GM19395 (cell line): ENCODE measurements around the gene MRGPRE.

ENCODE experiments used
- ATAC-seq: cut with Tn5 transposase; IDR thresholded peaks from one replicate; pipeline ENCODE4 v1.9.1; 2021; ENCODE audit warnings: mild to moderate bottlenecking, moderate library complexity; ENCODE audit not compliant: unreplicated experiment

MRGPRE gene

DNA sequence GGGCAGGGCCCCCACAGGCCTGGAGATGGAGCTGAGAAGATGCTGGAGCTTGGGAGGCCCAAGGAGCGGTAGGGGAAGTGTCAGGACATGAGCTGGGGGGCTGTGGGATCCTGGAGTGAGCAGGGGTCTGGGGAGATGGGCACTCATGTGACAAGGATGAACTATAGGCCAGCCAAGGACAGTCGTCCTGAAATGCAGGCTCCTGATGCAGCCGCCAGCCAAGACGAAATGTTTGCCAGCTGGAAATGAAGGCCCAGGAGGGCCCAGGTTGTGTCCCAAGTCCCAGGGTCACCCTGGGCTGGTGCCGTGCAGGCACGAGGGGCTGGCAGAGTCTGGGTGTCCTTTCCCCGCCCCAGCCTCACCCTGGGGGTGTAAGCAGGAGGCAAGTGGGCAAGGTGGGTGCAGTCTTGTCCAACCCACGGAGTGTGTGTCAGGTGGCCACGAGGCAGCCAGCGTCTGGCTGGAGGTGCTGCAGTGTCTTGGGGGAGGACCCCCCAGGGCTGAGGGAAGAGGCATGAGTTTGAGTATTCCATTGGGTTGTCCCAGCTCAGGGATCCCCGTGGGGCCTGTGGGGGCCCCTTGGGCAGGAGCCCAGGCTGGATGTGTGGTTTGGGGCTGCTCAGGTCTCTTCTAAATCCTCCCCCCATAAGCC, 35.0 kb downstream of the MRGPRE start:
- ATAC-seq = no peak

DNA sequence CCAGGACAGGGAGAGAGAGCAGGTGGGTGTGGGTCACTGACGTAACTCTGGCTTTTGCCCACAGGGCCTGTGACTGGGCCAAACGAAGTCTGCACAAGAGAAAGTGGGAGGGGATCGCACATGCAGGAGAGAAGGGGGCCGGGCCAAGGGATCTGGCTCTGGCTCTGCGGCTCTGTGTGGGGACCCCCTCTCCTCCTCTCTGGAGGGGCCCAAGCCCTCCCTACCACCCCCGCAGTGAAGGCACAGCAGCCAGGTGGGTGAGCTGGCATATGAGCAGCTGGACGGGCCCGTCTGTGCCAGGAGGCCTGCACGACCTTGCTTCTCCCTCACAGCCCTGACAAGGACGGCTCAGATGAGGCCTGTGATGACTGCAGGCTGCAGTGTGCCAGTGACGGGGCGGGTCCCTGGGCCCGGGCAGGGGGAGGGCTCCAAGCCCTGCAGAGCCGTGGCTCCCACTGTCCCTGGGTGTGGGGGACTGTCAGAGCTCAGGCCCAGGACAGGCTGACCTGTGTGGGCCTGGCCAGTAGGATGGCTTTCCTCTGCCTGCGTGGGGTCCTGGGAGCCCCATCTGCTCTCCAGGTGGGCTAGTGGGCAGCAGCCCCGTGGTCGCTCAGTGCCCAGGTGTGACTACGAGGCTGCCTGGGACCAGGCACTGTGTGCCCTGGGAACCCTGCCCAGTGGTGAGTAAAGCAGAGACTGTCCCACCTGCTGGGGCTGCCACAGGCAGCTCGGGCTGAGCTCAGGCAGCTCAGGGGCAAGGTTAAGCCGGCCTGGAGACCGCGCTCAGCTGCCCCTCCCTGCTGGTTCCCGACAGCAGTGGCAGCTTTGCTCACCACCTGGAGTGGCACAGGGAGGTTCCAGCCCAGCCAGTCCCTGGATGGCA, 35.8 kb downstream of the MRGPRE start:
- no peak for ATAC-seq

DNA sequence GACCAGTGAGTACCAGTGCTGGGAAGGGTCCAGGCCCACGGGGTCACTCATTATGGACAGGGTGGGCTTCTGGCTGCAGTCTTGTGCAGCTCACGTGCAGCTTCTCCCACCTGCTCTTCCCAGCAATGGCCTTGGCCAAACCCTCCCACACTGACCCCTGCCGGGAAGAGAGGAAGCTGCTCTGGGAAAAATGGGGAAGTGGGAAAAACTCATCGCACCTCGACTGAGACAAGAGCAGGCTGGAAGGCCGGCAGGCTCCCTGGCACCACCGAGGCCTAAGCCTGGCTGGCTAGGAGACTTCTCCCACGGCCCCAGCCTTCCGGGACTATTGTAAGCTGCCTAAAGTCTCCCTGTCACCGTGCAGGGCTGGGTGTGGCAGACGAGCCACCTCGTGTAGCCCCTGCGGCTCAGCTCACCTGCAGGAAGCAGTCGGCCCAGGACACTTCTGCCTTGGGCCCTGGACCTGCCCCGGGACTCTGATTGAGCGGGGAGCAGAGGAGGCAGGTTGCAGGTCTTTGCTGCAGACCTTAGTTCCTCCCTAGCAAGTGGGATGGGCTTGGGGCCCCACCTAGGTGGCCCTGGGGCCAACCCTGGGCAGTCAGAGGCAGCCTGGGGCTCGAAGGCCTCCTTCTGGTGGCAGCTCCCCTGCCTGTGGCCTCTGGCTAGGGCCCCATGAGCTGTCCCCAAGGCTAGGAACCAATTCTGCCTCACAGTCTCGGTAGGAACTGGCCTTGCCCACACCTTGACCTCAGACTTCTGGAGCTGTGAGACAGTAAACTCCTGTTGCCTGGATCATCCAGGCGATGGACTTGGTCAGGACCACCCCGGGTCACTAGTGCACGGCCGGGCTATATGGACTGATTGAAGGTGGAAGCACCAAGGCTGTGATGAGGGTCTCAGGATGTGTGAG, 36.7 kb downstream of the MRGPRE start:
- ATAC-seq = no peak

DNA sequence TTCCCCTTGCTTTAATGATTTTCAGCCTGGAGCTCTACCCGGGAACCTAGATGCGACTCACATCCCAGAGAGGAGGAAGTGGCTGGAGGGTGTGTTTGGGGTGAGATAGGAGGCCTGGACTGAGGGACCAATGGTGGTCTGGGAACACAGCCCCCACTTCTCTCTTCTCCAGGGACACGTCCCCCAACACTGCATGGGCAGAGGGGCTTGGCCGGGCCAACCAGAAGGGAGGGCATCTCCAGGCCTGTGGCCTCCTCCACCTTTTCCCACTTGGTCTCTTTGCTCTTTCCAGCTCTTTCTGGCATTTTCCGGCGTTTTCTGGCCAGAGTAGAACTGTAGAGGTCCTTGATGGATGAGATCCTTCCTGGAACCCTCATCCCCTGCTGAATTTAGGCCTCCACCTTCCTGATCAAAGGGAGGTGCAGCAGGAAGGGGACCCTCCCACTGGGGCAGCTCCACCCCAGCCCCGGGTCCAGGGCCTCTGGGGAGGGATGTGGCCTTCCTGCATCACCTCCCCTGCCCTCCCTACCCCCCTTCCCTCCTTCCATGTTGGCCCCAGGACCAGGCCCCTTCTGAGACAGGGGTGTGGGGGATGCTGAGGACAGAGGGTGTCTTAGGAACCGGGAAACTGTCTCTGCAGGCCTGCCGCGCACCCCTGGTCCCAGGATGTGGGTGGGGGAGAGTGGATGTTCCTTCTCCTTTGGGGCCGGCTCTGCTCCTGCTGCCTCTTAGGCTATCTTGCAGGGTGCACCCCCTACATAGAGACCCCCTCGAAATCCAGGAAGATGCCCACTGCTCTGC, 38.0 kb downstream of the MRGPRE start:
- no peak for ATAC-seq

DNA sequence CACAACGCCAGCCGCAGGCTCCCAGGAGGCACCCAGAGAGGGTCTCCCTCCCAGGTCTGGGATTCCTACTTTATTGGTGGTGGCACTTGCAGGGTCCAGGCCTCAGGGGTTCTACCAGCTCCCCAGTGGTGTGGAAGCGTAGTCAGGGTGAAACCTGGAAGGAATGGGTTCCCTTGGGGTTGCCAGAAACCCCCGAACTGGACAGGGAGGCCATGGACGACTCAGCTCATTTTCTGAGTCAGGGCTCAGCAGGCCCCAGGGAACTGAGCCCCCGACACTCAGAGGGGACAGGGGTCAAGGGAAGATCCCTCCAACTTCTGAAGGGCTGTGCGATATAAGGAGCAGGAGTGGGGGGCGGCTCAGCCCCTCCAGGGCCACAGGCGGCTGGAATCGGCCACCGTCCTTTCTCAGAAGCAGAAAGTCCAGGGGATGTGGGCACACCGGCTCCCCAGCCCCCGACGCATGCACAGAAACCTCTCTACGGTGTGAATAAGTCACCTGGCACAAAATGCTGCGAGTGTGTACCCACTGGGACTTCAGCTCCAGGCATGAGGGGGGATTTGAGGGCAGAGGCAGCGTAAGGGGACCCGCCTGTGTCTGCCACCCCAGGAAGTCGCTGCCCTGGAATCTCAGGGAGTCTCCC, 38.7 kb downstream of the MRGPRE start:
- ATAC-seq = no peak

DNA sequence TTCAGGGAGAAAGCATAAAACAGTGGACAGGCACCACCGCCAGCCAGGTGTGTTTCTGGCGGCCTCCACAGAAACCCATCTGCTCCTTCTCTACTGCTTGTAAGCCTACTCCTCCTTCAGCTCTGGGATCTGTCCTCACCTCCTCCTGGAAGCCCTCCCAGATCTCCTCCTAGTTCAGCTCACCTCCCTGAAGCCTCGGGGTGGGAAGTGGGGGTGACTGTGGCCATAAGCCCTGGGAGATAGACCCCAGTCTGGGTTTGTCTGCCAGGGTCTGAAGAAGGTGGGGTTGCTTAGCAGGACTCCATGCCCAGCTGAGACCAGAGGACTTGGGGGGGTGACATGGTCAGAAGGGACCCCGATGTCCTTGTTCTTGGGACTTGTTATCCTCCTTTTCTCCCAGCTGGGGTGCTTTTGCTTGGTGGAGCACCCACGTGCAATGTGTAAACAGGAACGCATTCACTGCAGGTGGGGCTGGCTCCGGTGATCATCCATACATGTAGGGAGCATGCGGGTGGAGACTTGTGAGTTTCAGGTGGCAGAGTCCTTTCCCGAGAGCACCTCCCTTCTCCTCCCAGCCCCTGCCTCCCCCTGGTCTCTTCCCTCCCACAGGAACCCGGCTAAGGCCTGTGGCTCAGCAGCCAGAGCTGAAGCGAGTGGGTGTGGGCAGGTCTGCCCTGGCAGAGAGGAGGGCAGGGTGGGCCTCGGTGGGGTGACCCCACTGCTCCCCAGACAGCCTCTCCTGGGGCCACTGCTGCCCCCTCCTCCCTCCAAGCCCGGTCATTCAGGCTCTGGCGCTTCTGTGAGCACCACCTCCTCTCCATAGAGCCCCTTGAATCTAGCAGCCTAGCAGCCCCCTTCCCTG, 39.5 kb downstream of the MRGPRE start:
- ATAC-seq = no peak

DNA sequence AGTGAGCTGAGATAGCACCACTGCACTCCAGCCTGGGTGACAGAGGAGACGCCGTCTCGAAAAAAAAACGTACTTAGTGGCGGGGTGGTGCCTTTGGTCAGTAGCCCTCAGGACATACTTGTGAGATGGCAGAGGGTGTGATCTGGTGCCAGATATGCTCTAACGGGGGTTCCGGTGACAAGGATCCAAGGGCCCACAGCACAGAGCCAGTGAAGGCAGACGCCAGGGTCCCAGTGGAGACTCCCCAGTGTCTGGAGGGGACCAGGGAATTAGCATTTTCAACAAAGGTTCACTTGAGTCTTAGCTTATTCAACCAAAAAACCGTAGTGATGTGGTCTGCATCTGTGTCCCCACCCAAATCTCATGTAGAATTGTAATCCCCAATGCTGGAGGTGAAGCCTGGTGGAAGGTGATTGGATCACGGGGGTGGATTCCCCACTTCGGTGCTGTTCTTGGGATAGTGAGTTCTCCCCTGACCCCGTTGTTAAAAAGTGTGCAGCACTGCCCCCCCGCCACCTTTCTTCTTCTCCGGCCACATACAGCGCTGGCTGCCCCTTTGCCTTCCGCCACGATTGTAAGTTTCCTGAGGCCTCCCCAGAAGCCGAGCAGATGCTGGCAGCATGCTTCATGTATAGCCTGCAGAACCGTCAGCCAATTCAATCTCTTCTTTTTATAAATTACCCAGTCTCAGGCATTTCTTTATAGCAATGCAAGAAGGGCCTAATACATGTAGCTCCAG, 40.5 kb downstream of the MRGPRE start:
- no peak for ATAC-seq

DNA sequence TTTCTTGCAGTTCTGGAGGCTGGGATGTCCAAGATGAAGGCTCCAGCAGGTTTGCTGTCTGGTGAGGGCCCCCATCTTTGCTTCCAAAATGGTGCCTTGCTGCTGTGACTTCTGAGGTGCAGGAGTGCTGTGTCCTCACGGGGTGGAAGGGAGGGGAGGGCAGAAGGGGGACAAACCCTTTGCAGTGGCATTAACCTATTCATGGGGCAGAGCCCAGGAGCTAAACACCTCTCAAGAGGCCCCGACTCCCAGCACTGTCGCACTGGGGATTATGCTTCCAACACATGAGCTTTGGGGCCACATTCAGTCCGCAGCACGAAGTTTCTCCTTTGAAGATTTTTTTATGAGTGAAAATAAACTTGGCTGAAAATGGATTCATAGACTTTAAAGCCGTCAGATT, 41.6 kb downstream of the MRGPRE start:
- ATAC-seq = no peak

DNA sequence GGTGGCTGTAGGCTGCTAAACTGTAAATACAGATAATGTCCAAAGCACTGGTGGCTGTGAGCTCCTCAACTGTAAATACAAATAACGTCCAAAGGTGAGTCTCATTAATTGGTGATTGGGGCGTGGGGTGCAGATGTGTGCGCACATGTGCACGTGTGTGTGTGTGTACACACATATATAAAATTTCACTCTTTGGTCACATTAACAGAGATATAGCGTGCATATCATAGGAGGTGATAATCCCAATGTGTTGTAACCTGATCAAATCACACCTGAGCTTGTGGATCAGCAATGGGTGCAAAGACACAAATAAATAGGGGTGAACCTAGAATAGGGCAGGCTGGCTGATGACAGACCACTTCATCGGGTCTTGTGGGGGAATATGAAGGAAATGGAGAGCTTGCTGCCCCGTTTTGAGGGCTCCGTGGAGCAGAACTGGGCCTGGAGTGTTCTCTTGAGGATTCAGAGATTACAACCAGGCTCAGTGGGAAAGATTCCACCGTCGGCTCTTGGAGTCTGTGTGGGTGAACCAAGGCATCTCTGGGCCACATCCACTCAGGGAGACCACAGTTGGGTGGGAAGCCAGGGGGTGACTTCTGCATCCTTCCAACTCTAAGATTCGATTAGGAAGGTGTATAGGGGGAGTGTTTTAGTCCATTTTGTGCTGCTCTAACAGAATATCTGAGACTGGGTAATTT, 42.2 kb downstream of the MRGPRE start:
- no peak for ATAC-seq

DNA sequence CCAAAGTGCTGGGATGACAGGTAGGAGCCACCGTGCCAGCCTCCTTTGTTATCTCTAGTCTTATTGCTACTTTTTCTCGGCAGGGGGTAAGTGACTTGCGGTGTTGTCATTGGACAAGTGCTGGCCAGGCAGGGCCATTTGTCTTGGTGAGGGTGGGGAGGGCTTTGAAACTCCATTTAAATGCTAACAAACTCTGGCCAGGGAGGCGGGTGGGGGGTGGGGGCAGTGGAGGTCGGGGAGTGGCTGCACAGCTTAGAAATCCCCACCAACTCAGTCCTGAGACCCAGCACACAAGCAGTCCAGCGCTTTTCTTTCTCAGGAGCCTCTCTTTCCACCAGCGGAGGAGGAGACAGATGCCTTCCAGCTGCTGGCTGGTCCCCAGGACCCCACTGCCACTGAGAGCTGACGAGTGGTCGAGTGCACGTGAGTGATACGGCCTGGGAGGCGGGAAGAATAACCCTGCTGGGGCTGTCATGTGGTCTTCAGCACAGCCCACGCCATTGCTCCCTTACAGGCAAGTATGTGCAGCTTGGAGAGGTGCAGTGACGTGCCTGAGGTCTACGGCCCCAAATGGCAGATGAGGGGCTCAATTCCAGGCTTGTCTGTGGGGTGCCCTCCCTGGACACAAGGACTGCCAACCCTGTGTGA, 42.9 kb downstream of the MRGPRE start:
- ATAC-seq = no peak

DNA sequence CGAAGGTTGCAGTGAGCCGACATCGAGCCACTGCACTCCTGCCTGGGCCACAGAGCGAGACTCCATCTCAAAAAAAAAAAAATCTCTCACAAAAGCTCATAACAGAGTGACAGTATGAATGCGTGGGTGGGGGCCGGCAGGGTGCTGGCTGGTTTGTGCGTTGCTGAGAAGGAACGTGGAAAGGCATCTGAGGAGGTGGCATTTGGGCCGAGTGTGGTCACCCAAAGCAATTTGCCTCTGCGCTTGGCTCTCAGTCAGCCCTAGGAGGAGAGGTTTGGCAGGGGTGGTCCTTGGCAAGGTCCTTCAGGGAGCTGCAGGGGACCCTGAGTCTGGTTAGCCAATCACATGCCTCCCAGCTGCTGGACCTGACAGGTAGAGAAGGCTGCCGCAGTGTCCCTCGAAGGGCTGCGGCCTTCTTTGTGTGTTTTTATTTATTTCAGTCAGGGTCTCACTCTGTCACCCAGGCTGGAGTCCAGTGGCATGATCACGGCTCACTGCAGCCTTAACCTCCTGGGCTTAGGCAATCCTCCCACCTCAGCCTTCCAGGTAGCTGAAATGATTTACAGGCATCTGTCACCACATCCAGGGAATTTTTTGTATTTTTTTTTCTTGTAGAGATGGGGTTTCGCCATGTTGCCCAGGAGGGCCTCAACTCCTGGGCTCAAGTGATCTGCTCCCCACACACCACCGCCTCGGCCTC, 43.6 kb downstream of the MRGPRE start:
- no peak for ATAC-seq

DNA sequence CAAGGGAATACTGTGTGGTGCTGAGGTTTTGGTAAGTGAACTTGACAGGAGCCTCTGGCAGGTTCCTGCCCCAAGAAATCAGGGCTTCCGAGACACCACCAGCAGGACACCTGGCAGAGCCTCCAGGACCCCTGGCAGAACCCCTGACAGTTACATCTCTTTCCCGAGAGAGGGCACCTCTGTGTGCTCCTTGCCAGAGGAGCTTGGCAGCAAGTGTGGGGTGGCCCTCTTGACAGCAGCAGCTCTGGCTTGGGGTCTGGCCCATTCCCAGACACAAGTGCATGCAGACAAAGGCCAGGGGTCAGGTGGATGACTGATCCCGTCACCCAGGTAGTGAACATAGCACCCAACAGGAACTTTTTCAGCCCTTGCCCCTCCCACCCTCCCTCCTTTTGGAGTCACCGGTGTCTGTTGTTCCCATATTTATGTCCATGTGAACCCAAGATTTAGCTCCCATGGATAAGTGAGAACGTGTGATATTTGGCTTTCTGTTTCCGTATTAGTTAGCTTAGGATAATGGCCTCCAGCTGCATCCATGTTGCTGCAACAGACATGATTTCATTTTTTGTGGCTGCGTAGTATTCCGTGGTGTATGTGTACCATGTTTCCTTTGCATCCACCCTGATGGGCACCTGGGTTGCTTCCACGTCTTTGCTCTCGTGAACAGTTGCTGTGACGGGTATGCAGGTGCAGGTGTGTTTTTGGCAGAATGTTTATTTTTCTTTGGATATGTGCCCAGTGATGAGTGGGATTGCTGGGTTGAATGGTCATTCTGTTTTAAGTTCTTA, 45.9 kb downstream of the MRGPRE start:
- ATAC-seq = no peak

DNA sequence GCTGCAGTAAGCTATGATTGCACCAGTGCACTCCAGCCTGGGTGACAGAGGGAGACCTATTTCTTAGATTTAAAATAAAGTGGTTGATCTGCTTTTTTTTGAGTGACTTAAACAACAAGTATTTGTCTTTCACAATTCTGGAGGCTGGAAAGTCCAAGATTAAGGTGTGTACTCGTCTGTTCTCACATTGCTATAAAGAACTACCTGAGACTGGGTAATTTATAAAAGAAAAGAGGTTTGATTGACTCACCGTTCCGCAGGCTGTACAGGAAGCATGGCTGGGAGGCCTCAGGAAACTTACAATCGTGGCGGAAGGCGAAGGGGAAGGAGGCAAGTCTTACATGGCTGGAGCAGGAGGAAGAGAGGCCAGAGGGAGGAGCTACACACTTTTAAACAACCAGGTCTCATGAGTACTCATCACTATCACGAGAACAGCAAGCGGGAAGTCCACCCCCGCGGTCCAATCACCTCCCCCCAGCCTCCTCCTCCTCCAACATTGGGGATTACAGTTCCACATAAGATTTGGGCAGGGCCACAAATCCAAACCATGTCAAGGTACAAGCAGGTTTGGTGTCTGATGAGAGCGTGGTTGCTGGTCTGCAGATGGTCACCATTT, 47.4 kb downstream of the MRGPRE start:
- no peak for ATAC-seq

DNA sequence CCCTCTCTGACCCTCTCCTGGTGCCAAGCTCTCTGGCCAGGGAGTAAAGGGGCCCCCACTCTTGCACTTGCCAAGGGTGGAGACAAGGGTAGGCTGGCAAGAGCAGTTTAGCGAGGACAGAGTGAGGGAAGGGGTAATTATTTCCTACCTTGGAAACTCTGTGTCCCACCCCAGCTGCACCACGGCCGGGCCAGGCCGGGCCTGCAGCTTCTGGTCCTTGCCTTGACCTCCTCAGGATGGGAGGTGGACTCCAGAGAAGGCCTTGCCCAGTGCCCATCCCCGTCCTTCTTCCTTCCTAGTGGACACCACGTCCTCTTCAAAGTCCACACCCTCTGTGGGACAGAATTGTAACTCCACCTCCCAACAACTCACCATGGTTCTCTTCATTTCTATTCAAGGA, 48.7 kb downstream of the MRGPRE start:
- ATAC-seq = no peak

DNA sequence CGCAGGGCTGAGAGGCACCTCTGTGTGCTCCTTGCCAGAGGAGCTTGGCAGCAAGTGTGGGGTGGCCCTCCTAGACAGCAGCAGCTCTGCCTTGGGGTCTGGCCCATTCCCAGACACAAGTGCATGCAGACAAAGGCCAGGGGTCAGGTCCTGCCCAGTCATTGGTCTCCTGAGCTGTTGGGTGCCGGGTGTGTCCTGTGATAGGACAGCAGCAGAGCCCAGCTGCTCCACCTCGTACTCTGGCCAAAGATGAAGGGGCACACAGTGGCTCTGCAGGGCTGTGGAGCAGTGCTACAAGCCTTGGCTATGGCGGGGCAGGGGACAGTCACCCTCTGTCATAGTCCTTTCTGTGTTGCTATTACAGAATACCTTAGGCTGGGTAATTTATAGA, 49.8 kb downstream of the MRGPRE start:
- ATAC-seq = no peak
